MM.1S (cell line): Measurements from ENCODE around the gene RAB11FIP2.

Experiments used
- EZH2phosphoT487 ChIP-seq: fragments of 300-600 bp; sonication (generic); IDR thresholded peaks from 2 replicates; pipeline ENCODE4 v1.6.1; 2018; ENCODE audit warnings: antibody characterized with exemption, low read length
- TF ChIP-seq, protein P1 (sequence below): fragments of 300-600 bp; sonication (generic); IDR thresholded peaks from 2 replicates; pipeline ENCODE4 v1.5.1; 2016; ENCODE audit warnings: antibody characterized with exemption, low read length, mixed read lengths

DNA sequence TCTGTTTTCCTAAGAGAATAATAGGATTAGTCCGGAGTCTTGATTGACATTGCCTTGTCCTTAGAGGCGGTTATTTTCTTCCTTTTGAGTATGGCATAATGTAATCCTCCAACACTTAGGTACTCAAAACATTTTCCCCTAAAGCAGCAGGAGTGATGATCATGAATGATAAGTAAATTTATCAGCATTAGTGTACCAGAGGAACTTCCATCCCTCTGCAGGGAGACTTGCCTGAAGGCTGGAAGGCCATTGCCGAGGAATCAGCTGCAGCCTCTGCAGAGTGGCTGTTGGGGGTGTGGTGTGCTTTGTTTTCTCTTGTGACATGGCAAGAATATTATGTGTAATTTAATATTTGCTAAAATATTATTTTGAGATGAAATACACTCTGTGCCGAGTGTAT lies 56.8 kb downstream of the RAB11FIP2 start:
- TF ChIP-seq, protein P1, sequence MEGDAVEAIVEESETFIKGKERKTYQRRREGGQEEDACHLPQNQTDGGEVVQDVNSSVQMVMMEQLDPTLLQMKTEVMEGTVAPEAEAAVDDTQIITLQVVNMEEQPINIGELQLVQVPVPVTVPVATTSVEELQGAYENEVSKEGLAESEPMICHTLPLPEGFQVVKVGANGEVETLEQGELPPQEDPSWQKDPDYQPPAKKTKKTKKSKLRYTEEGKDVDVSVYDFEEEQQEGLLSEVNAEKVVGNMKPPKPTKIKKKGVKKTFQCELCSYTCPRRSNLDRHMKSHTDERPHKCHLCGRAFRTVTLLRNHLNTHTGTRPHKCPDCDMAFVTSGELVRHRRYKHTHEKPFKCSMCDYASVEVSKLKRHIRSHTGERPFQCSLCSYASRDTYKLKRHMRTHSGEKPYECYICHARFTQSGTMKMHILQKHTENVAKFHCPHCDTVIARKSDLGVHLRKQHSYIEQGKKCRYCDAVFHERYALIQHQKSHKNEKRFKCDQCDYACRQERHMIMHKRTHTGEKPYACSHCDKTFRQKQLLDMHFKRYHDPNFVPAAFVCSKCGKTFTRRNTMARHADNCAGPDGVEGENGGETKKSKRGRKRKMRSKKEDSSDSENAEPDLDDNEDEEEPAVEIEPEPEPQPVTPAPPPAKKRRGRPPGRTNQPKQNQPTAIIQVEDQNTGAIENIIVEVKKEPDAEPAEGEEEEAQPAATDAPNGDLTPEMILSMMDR = no peak
- TF ChIP-seq EZH2phosphoT487 = no peak
